GM12878 (cell line): ENCODE data around the gene RPL37. TPM values are rescaled to one million over a fixed set of nuclear protein-coding genes. Genes with fewer than 3 reads are reported as not detected.

Experiments used
- ATAC-seq: fragments of 200-7000 bp; cut with Tn5 transposase; 3 replicates; pipeline ENCODE4 v1.9.1; 2020; ENCODE audit warnings: mild to moderate bottlenecking, moderate library complexity
- Bru-seq: library from RNA; stranded (reverse); fragments of 400-500 nt; gene quantifications from one replicate; lab custom pipeline; 2021; lab: Mats Ljungman, UMichigan
- BruChase-seq, 2 experiments: library from RNA; stranded (reverse); fragments of 400-500 nt; gene quantifications; one replicate each; lab custom pipeline; 2021; lab: Mats Ljungman, UMichigan
- BruUV-seq: library from RNA; stranded (reverse); fragments of 400-500 nt; replicated peaks from 2 replicates; lab custom pipeline; 2021; lab: Mats Ljungman, UMichigan
- CTCF ChIA-PET: fragments of 300-600 bp; sonication (Branson Sonifier 250); formaldehyde crosslinking; extraction: SDS; loops from one replicate; lab custom pipeline; 2021; ENCODE audit warnings: inconsistent platforms; lab: Yijun Ruan, JAX
- POLR2A ChIA-PET: fragments of 350-600 bp; formaldehyde crosslinking; extraction: SDS; loops from one replicate; lab custom pipeline; 2021; ENCODE audit warnings: inconsistent platforms; lab: Charles Lee
- RAD21 ChIA-PET: fragments of 300-600 bp; sonication (Branson Sonifier 250); formaldehyde crosslinking; loops from one replicate; lab custom pipeline; 2023; ENCODE audit warnings: antibody characterized with exemption; ENCODE audit not compliant: unreplicated experiment; lab: Charles Lee
- SMC1A ChIA-PET: fragments of 300-600 bp; sonication (Branson Sonifier 250); formaldehyde crosslinking; loops from one replicate; lab custom pipeline; 2023; ENCODE audit not compliant: unreplicated experiment, uncharacterized antibody; lab: Charles Lee
- DNase-seq: peaks from one replicate; pipeline ENCODE4 v3.0.0-alpha.2; 2011; ENCODE audit warnings: low read depth, low spot score
- FAIRE-seq: peaks from 3 replicates; lab custom pipeline; 2011; peaks lifted over from hg19 to GRCh38; lab: Jason Lieb, UNC
- H2AFZ ChIP-seq: 2 replicates; pipeline ENCODE4 v1.6.0; 2011; ENCODE audit warnings: low read depth, low read length, control low read depth; ENCODE audit not compliant: control insufficient read depth
- H3K27ac ChIP-seq: 2 replicates; pipeline ENCODE4 v1.5.1; 2011; ENCODE audit warnings: control low read depth; ENCODE audit not compliant: control insufficient read depth, insufficient read depth
- H3K27me3 ChIP-seq, 2 experiments: replicated peaks in 1 of 2; 2 replicates each; pipeline versions ENCODE4 v1.6.0 to v1.6.1; 2011; ENCODE audit warnings: low read length in 1 of 2; ENCODE audit not compliant: control insufficient read depth in 2 of 2, insufficient read depth in 2 of 2
- H3K36me3 ChIP-seq, 2 experiments: 2 replicates each; pipeline ENCODE4 v1.5.1; 2011; ENCODE audit warnings: low read length in 1 of 2; ENCODE audit not compliant: control insufficient read depth in 2 of 2, insufficient read depth in 2 of 2
- H3K4me1 ChIP-seq: 2 replicates; pipeline ENCODE4 v1.6.1; 2011; ENCODE audit warnings: mild to moderate bottlenecking, low read length, moderate library complexity, mixed read lengths; ENCODE audit not compliant: control insufficient read depth, insufficient read depth
- H3K4me2 ChIP-seq: 2 replicates; pipeline ENCODE4 v1.6.0; 2011; ENCODE audit warnings: control low read depth; ENCODE audit not compliant: control insufficient read depth, insufficient read depth
- H3K4me3 ChIP-seq: fragments of 200-600 bp; sonication (generic); 2 replicates; pipeline ENCODE4 v1.5.1; 2016
- H3K79me2 ChIP-seq: 2 replicates; pipeline ENCODE4 v1.6.0; 2011; ENCODE audit warnings: low read length; ENCODE audit not compliant: control insufficient read depth, insufficient read depth
- H3K9ac ChIP-seq: 2 replicates; pipeline ENCODE4 v1.8.0; 2011; ENCODE audit warnings: low read length, control low read depth, mixed read lengths; ENCODE audit not compliant: control insufficient read depth, insufficient read depth
- H3K9me3 ChIP-seq: replicated peaks from 3 replicates; pipeline ENCODE4 v1.5.1; 2011; ENCODE audit warnings: mild to moderate bottlenecking, low read length; ENCODE audit not compliant: control insufficient read depth, insufficient read depth
- H4K20me1 ChIP-seq: 2 replicates; pipeline ENCODE4 v1.6.0; 2011; ENCODE audit not compliant: control insufficient read depth, insufficient read depth
- BCL11A ChIP-seq: IDR thresholded peaks from 2 replicates; pipeline ENCODE4 v1.6.1; 2011; ENCODE audit warnings: low read depth, low read length
- BRCA1 ChIP-seq: IDR thresholded peaks from 2 replicates; pipeline ENCODE4 v1.6.1; 2011; ENCODE audit warnings: low read depth, low read length, improper control_type of control experiment
- CBX3 ChIP-seq: fragments of 200-600 bp; sonication (generic); IDR thresholded peaks from 2 replicates; pipeline ENCODE4 v1.6.1; 2016; ENCODE audit warnings: low read depth, borderline replicate concordance
- CBX5 ChIP-seq: sonication (generic); IDR thresholded peaks from 2 replicates; pipeline ENCODE4 v1.6.1; 2016; ENCODE audit warnings: low read depth, moderate library complexity, mild to moderate bottlenecking, inconsistent platforms
- CREB1 ChIP-seq: IDR thresholded peaks from 2 replicates; pipeline ENCODE4 v1.6.1; 2012; ENCODE audit warnings: low read depth, mild to moderate bottlenecking, inconsistent platforms
- DPF2 ChIP-seq: fragments of 450-650 bp; IDR thresholded peaks from 2 replicates; pipeline ENCODE4 v1.6.1; 2017; ENCODE audit warnings: mild to moderate bottlenecking
- FOS ChIP-seq: IDR thresholded peaks from 3 replicates; pipeline ENCODE4 v1.6.1; 2011; ENCODE audit warnings: borderline replicate concordance; ENCODE audit not compliant: insufficient read length; ENCODE audit errors: extremely low read depth
- GATAD2B ChIP-seq: fragments of 450-650 bp; conservative IDR thresholded peaks from 2 replicates; pipeline ENCODE4 v1.6.1; 2017; ENCODE audit warnings: low read depth, mild to moderate bottlenecking, moderate library complexity
- HDAC2 ChIP-seq: fragments of 200-600 bp; sonication (generic); IDR thresholded peaks from 2 replicates; pipeline ENCODE4 v1.6.1; 2017
- PML ChIP-seq: IDR thresholded peaks from 2 replicates; pipeline ENCODE4 v1.6.1; 2012; ENCODE audit warnings: low read length, inconsistent platforms
- POU2F2 ChIP-seq: IDR thresholded peaks from 3 replicates; pipeline ENCODE4 v1.6.1; 2011; ENCODE audit warnings: low read depth, mild to moderate bottlenecking, low read length, borderline replicate concordance
- RAD21 ChIP-seq: IDR thresholded peaks from 2 replicates; pipeline ENCODE4 v1.6.1; 2011; ENCODE audit warnings: mild to moderate bottlenecking, low read depth, low read length, moderate library complexity; ENCODE audit not compliant: insufficient read depth
- TAF1 ChIP-seq: IDR thresholded peaks from 2 replicates; pipeline ENCODE4 v1.6.1; 2011; ENCODE audit warnings: mild to moderate bottlenecking, low read depth, low read length, borderline replicate concordance
- YY1 ChIP-seq: IDR thresholded peaks from 2 replicates; pipeline ENCODE4 v1.6.1; 2011; ENCODE audit warnings: low read depth, mild to moderate bottlenecking, low read length
- ZNF274 ChIP-seq: IDR thresholded peaks from one replicate; pipeline ENCODE4 v1.8.0; 2011; ENCODE audit not compliant: insufficient read length, insufficient read depth
- ZNF622 ChIP-seq: fragments of 450-650 bp; IDR thresholded peaks from 2 replicates; pipeline ENCODE4 v1.6.1; 2017; ENCODE audit warnings: mild to moderate bottlenecking, inconsistent platforms
- WGBS: methylation state at CpG from one replicate; pipeline ENCODE4 v1.1.6; 2016; ENCODE audit warnings: low lambda C conversion rate; ENCODE audit not compliant: insufficient replicate concordance, insufficient coverage; ENCODE audit errors: missing lambda C conversion rate; 5-methylcytosine and 5-hydroxymethylcytosine counted together
- in situ Hi-C: fragments of 300-500 bp; cut with MboI; formaldehyde crosslinking; loops from 9 replicates; pipeline ENCODE4 v1.14.3; 2018; ENCODE audit warnings: mixed read lengths
- intact Hi-C: fragments of 100-400 bp; cut with micrococcal nuclease; formaldehyde crosslinking; loops from one replicate; pipeline ENCODE4 v1.14.2; 2022; ENCODE audit not compliant: unreplicated experiment
- long read RNA-seq, 2 experiments: library from polyadenylated mRNA; unstranded; transcript quantifications; one replicate each; pipeline ENCODE4 v2.0.0, GENCODE V29; 2019 to 2020
- polyA minus RNA-seq, 3 experiments: library from RNA; depleted of rRNA, polyadenylated mRNA; stranded (reverse); fragments of >200 nt; gene quantifications; 2 replicates each; pipeline ENCODE4 v1.2.3, GENCODE V29; 2011
- polyA plus RNA-seq, 11 experiments: library from polyadenylated mRNA; depleted of rRNA in 4 of 11; unstranded in 6 of 11; stranded (reverse) in 5 of 11; fragments of >200 nt; fragmentation: Nextera tagmentation in 4 of 11; fragmentation: Illumina TruSeq in 1 of 11; extraction: Ambion mirVana in 4 of 11; extraction: Trizol in 1 of 11; gene quantifications; 1 replicate in 1 of 11; 2 replicates in 10 of 11; pipeline versions ENCODE4 v1.2.1 to v1.2.3, GENCODE V29; 2011 to 2016; ENCODE audit warnings: inconsistent platforms in 2 of 11, missing spikeins in 2 of 11, low read depth in 1 of 11
- total RNA-seq, 4 experiments: library from RNA; depleted of rRNA in 3 of 4; stranded (reverse); fragments of >200 nt in 3 of 4; fragmentation: Illumina TruSeq in 1 of 4; extraction: Trizol in 1 of 4; gene quantifications; 2 replicates each; pipeline versions ENCODE4 v1.2.1 to v1.2.3, GENCODE V29; 2013 to 2021
- TF ChIP-seq, protein P1 (sequence below): IDR thresholded peaks from 2 replicates; pipeline ENCODE4 v1.6.1; 2011; ENCODE audit warnings: low read depth, low read length, improper control_type of control experiment, borderline replicate concordance

RPL37 gene
- total RNA-seq (2013; cell fraction: nucleolus; rRNA removed): 223 and 245 TPM in 2 replicates
- total RNA-seq (2014; rRNA removed) (3,247 and 3,409 TPM in 2 replicates), total RNA-seq (2014; rRNA removed; fragmentation: Illumina TruSeq; extraction: Trizol) (4,157 and 4,159 TPM in 2 replicates), total RNA-seq (2021) (2,179 and 2,342 TPM in 2 replicates), polyA plus RNA-seq (2011; rRNA removed) (3,638 and 4,817 TPM in 2 replicates), polyA plus RNA-seq (2014; fragmentation: Illumina TruSeq; extraction: Trizol) (3,012 and 4,033 TPM in 2 replicates), polyA plus RNA-seq (2014; fragmentation: Nextera tagmentation; extraction: Ambion mirVana) (1,000 to 10,000 TPM; 2,699 to 2,779 TPM), polyA plus RNA-seq (2014; rRNA removed) (6,216 and 6,624 TPM in 2 replicates), polyA plus RNA-seq (2016; fragmentation: Nextera tagmentation; extraction: Ambion mirVana) (1,000 to 10,000 TPM; 1,697 to 1,785 TPM), polyA minus RNA-seq (2011; rRNA and poly(A)+ RNA removed) (1,482 and 2,664 TPM in 2 replicates), Bru-seq, nascent RNA (percentile 99 among the genes with signal in this experiment), BruChase-seq, experiment 1, labeled RNA remaining after a 6-hour chase (percentile 97 among the genes with signal in this experiment), BruChase-seq, experiment 2, labeled RNA remaining after a 2-hour chase (percentile 96 among the genes with signal in this experiment)
- polyA plus RNA-seq (2011; ENCODE audit: low read depth): 217 TPM
- polyA plus RNA-seq (2011; cell fraction: cytosol; rRNA removed): 382 and 1,206 TPM in 2 replicates
- polyA plus RNA-seq (2011; cell fraction: nucleus; rRNA removed): 836 and 2,011 TPM in 2 replicates
- polyA plus RNA-seq (2012): 7,372 and 8,466 TPM in 2 replicates
- 574 and 607 TPM in 2 replicates for polyA minus RNA-seq (2011; cell fraction: cytosol; rRNA and poly(A)+ RNA removed)
- 206 and 327 TPM in 2 replicates for polyA minus RNA-seq (2011; cell fraction: nucleus; rRNA and poly(A)+ RNA removed)
- long read RNA-seq, experiment 1, full-length matches to known transcripts: 394 of 570 reads
- long read RNA-seq, experiment 1, partial matches to known transcripts: 160 of 570 reads
- long read RNA-seq, experiment 1, other reads (novel, unspliced or antisense): 16 of 570 reads
- long read RNA-seq, experiment 2, full-length matches to known transcripts: 679 of 845 reads
- long read RNA-seq, experiment 2, partial matches to known transcripts: 142 of 845 reads
- long read RNA-seq, experiment 2, other reads (novel, unspliced or antisense): 24 of 845 reads

DNA sequence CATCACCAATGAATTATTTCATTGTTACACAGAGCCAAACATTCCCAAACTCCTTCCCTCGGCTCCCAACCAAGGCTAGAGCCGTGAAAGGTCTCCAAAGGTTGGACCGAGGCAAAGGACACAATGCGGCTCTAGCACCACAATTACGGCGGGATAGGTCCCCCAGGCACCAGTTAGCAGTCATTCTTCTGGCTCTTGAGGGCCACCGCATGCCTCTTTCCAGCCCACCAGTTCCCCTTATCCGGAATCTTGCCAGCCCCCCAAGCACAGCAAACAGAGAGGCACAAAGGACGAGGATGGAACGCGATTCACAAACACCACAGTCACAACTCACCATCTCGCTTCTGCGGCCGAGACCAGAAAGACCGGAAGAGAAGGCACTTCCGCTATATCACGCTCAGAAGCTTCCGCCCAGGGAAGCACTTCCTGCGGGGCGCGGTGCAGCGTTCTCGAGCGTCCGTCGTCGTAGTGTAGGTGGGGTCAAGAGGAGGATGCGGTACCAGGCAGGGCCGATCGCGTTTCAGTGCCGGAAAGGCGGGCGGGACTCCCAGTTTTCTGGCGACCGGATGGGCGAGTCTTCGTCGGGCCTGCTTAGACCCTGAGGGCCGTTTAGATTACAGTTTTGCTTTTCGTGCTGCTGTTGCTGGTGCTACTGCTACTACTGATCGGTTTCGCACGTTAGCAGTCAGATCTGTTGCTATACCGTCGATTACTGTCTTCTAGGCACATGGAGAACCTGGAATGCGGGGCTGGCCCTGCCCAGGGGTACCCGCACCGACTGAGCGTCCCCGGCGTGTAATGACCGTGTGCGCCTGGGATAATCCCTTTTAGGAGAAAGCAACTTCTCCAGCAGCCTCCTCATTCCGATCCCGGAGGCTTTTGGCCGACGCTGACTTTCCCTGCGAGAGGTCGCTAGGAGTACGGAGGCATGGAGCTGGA lies at the start of gene RPL37:
TSS of gene RPL37 (minus strand) at position 374 of the 939 bp plus-strand sequence. CDS start at position 337, 37 bp downstream.
- Histone ChIP-seq H3K4me1 (peaks cover 11% of the 10 kb centered on the region), H2AFZ (peak within 1 kb of the TSS; percentile 80), H4K20me1 (no peaks in the 10 kb centered on the region; the same call in 1 of the 2 replicates), H3K9ac (peak within 1 kb of the TSS; percentile 99), H3K27me3 (no peaks in the 10 kb centered on the region), H3K27ac (peak within 1 kb of the TSS; percentile 97), H3K4me2 (peak within 1 kb of the TSS; percentile 86), H3K79me2 (peaks cover 47% of the 10 kb centered on the region), H3K36me3 (peaks cover 7 to 32% of the 10 kb centered on the region in 2 experiments), H3K9me3 (no peaks in the 10 kb centered on the region), H3K4me3 (peak within 1 kb of the TSS; percentile 92)
- ChIA-PET SMC1A (interaction anchor here (1.1 kb wide), 1 partner anchor 39 kb away, joined by 4 read pairs; no protein-coding TSS in a partner anchor), POLR2A (interaction anchor here (0.6 kb wide), 1 partner anchor 12 kb away, joined by 6 read pairs; no protein-coding TSS in a partner anchor), CTCF (interaction anchor here (1.7 kb wide), 1 partner anchor 80 kb away, joined by 4 read pairs; the partner anchor contains the start of gene TTC33), RAD21 (no interaction called here)
- intact Hi-C loops (loop anchor here (10.0 kb wide), 1 partner anchor 350 kb away; no protein-coding TSS in a partner anchor), in situ Hi-C loops (loop anchor here (5.0 to 10.0 kb wide), 4 partner anchors 78 to 1760 kb away; partner anchors contain the start of genes RICTOR, RIMOC1 and TTC33)
- peak; percentile 92 for ATAC-seq
- 6% methylated on average over 61 of the region's 61 CpGs for WGBS
- BruUV-seq: TSS peak; percentile 100
- FAIRE-seq: peak; percentile 87
- peak; percentile 87 for DNase-seq
- no peak for TF ChIP-seq CBX3
- TF ChIP-seq PML: peak; percentile 99
- TF ChIP-seq TAF1: peak; percentile 99
- TF ChIP-seq ZNF274: no peak
- no peak for TF ChIP-seq HDAC2
- peak; percentile 89 for TF ChIP-seq GATAD2B
- TF ChIP-seq, protein P1, sequence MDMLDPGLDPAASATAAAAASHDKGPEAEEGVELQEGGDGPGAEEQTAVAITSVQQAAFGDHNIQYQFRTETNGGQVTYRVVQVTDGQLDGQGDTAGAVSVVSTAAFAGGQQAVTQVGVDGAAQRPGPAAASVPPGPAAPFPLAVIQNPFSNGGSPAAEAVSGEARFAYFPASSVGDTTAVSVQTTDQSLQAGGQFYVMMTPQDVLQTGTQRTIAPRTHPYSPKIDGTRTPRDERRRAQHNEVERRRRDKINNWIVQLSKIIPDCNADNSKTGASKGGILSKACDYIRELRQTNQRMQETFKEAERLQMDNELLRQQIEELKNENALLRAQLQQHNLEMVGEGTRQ: no peak
- TF ChIP-seq DPF2: 0 out of 2 replicates have a peak, but pooled peaks have one; percentile 62
- TF ChIP-seq FOS: no peak
- TF ChIP-seq YY1: peak; percentile 83
- TF ChIP-seq CBX5: peak; percentile 98
- peak; percentile 89 for TF ChIP-seq CREB1
- no peak for TF ChIP-seq RAD21
- no peak for TF ChIP-seq BCL11A
- TF ChIP-seq POU2F2: peak; percentile 94; the same call in 2 of the 3 replicates
- TF ChIP-seq ZNF622: no peak
- TF ChIP-seq BRCA1: 0 out of 2 replicates have a peak, but pooled peaks have one; percentile 30
